Measurements from ENCODE around the gene GAA. TPM values are rescaled to one million over a fixed set of nuclear protein-coding genes. Genes with fewer than 3 reads are reported as not detected.

The GAA gene
- total RNA-seq, result 46.0 TPM
- long read RNA-seq, transcript GAA-202 (21 exons, 3,549 nt), result major isoform, 26 of 119 reads
- long read RNA-seq, partial matches to known transcripts, result 31 of 119 reads
- long read RNA-seq, other reads (novel, unspliced or antisense), result 58 of 119 reads

GRCh38 chr17:80101011-80101945 lies at the start of gene GAA:
Gene GAA (plus strand): TSS chr17:80101581. CDS start chr17:80104587, 3,006 bp downstream.
- ATAC-seq, result peak; percentile 93
- intact Hi-C loops (cut with DNase I), result loop anchor here (5.0 kb wide), 1 partner anchor 161 kb away; the partner anchor contains the start of gene RNF213
- DNase-seq (ENCODE audit: missing footprints), result peak; percentile 95

GRCh38 chr17:80051681-80052080 lies 49.7 kb upstream of the GAA start:
- ATAC-seq, result no peak
- peak; percentile 52 for DNase-seq (ENCODE audit: missing footprints)
- intact Hi-C loops (cut with DNase I), result no loop called here

GRCh38 chr17:80053102-80053501 lies 48.3 kb upstream of the GAA start:
- intact Hi-C loops (cut with DNase I), result no loop called here
- ATAC-seq, result no peak
- peak; percentile 17 for DNase-seq (ENCODE audit: missing footprints)

GRCh38 chr17:80055597-80055996 lies 45.8 kb upstream of the GAA start:
- intact Hi-C loops (cut with DNase I), result no loop called here
- ATAC-seq (no peak), DNase-seq (ENCODE audit: missing footprints) (no peak)

GRCh38 chr17:80058311-80058955 lies 42.9 kb upstream of the GAA start:
- intact Hi-C loops (cut with DNase I), result no loop called here
- no peak for DNase-seq (ENCODE audit: missing footprints)
- ATAC-seq, result no peak

- DNase-seq (ENCODE audit: missing footprints) (no peak), ATAC-seq (no peak)
- intact Hi-C loops (cut with DNase I), result no loop called here
These were observed 40.7 kb upstream of the GAA start for GRCh38 chr17:80060644-80061043.

- intact Hi-C loops (cut with DNase I), result no loop called here
- no peak for ATAC-seq
- no peak for DNase-seq (ENCODE audit: missing footprints)
These were observed 40.0 kb upstream of the GAA start for GRCh38 chr17:80061421-80061820.

GRCh38 chr17:80063830-80064585 lies 37.4 kb upstream of the GAA start:
- intact Hi-C loops (cut with DNase I), result no loop called here
- ATAC-seq (peak; percentile 45), DNase-seq (ENCODE audit: missing footprints) (peak; percentile 81)

GRCh38 chr17:80064696-80065095 lies 36.7 kb upstream of the GAA start:
- DNase-seq (ENCODE audit: missing footprints) (no peak), ATAC-seq (no peak)
- intact Hi-C loops (cut with DNase I), result no loop called here

- DNase-seq (ENCODE audit: missing footprints), result no peak
- intact Hi-C loops (cut with DNase I), result no loop called here
- ATAC-seq, result no peak
These were observed 35.8 kb upstream of the GAA start for GRCh38 chr17:80065478-80066170.

GRCh38 chr17:80067393-80067986 lies 33.9 kb upstream of the GAA start:
- intact Hi-C loops (cut with DNase I), result no loop called here
- DNase-seq (ENCODE audit: missing footprints) (peak; percentile 28), ATAC-seq (no peak)

- peak; percentile 26 for ATAC-seq
- intact Hi-C loops (cut with DNase I), result no loop called here
- peak; percentile 66 for DNase-seq (ENCODE audit: missing footprints)
These were observed 32.8 kb upstream of the GAA start for GRCh38 chr17:80068301-80069222.

GRCh38 chr17:80070375-80071115 lies 30.8 kb upstream of the GAA start:
- intact Hi-C loops (cut with DNase I), result no loop called here
- DNase-seq (ENCODE audit: missing footprints) (peak; percentile 59), ATAC-seq (peak; percentile 37)

- DNase-seq (ENCODE audit: missing footprints) (peak; percentile 71), ATAC-seq (peak; percentile 56)
- intact Hi-C loops (cut with DNase I), result no loop called here
These were observed 30.1 kb upstream of the GAA start for GRCh38 chr17:80071116-80071841.

GRCh38 chr17:80072410-80072809 lies 29.0 kb upstream of the GAA start:
- DNase-seq (ENCODE audit: missing footprints) (no peak), ATAC-seq (no peak)
- intact Hi-C loops (cut with DNase I), result no loop called here

- ATAC-seq (no peak), DNase-seq (ENCODE audit: missing footprints) (no peak)
- intact Hi-C loops (cut with DNase I), result loop anchor here (5.0 kb wide), 1 partner anchor 73 kb away; no protein-coding TSS in a partner anchor
These were observed 21.3 kb upstream of the GAA start for GRCh38 chr17:80080081-80080480.
